LNCaP clone FGC (cell line): ENCODE measurements around the gene CPVL.

Experiments used
- DNase-seq: peaks from one replicate; pipeline ENCODE4 v3.0.0-alpha.2; 2011; ENCODE audit warnings: low read depth
- H3K4me3 ChIP-seq: 2 replicates; pipeline ENCODE4 v1.5.1; 2011; ENCODE audit warnings: mild to moderate bottlenecking, low read depth, low read length, control low read depth
- TF ChIP-seq, protein P1 (sequence below): IDR thresholded peaks from 2 replicates; pipeline ENCODE4 v1.5.1; 2012; ENCODE audit warnings: mild to moderate bottlenecking; ENCODE audit not compliant: control insufficient read depth, insufficient read depth; ENCODE audit errors: extremely low read depth

The CPVL gene

DNA sequence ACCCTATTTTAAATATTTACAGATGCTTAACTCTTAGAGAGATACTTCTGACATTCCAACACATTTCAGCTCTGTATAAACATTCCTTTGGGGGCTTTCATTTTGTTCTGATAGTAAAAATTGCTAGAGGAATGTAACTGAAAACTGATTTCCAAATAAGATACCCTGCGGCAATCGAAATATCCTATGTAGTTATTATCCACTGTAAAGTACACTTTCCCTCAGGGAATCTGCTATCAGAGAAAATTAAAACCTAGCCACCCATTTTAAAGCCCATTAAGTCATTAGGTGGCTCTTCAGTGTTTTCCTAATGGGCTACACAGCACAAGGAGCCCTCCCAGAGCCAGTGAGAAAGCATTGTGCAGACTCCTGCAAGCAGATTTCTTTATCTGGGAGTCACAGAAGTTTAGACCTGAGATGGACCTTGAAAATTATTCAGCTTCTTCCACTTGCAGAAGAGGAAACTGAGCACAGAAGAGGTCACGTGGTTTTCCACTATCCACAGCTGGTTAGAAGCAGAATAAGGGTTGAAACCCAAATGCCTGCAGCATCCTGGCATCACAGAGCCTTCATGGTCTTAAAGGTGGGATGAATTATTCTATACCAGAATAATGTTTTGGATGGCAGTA is 12.6 kb upstream of the CPVL start:
- no peak for DNase-seq
- TF ChIP-seq, protein P1, sequence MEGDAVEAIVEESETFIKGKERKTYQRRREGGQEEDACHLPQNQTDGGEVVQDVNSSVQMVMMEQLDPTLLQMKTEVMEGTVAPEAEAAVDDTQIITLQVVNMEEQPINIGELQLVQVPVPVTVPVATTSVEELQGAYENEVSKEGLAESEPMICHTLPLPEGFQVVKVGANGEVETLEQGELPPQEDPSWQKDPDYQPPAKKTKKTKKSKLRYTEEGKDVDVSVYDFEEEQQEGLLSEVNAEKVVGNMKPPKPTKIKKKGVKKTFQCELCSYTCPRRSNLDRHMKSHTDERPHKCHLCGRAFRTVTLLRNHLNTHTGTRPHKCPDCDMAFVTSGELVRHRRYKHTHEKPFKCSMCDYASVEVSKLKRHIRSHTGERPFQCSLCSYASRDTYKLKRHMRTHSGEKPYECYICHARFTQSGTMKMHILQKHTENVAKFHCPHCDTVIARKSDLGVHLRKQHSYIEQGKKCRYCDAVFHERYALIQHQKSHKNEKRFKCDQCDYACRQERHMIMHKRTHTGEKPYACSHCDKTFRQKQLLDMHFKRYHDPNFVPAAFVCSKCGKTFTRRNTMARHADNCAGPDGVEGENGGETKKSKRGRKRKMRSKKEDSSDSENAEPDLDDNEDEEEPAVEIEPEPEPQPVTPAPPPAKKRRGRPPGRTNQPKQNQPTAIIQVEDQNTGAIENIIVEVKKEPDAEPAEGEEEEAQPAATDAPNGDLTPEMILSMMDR = no peak
- no peak overlapping the region for H3K4me3 ChIP-seq

DNA sequence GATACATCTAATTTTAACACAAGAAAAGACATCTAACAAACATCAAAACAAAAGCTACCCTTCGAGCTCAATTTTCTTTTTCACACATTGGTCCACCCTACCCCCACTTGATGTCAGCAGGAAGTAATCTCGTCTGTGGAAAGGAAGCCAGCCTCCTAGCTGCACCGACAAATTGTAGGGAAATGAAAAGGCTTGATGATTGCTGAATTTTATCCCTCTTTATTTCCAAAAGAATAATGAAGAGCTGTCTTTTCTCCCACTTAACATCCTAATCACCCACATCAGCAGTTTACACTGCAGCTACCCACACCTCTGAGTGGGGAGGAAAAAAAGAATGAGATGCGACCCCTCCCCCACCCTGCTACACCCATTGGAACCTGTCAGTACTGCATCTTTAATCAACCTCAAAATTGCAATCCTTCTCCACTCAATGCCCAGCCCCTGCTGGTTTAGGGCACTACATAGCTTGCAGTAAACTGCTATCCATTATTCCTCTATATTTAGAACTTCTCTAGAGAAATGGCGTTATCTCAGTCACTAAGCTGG is 10.6 kb upstream of the CPVL start:
- DNase-seq = no peak
- no peak overlapping the region for H3K4me3 ChIP-seq
- TF ChIP-seq, protein P1 = no peak

DNA sequence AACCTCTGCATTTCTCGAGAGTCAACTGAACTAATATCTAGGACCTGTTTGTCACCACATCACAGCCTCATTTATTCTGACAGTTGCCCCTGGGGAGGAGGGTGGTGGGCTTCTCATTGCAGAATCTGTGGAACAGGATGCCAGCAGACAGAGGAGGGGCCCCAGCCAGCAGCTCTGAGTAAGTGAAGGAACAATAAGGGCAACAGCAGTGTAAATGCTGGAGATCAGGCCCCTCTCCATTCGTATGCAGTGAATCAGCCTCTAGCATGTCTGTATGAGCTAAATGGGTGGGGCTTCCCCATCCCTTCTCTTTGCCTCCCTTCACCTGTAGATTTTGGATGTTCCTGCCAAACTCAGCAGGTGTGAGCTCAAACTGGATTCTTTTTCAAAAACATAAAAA is 7.7 kb upstream of the CPVL start:
- TF ChIP-seq, protein P1 = no peak
- DNase-seq = no peak
- H3K4me3 ChIP-seq = no peak overlapping the region

DNA sequence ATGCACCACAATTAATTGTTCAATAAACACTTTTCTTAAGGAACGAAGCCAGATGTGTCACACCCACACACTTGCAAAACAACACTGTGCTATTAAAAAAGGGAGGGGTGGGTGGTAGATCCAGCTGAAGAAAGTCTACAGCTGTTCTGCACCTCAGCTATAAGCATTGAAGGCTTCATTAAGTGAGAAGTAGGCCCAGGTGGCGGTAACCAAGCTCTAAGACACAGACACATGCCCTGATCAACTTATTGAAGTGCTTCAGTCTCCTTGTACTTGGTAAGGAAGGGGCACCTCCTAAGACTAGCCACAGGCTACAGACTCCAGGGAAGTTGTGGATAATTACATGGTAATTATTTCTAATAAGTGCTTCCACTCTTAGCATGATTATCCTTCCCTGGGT is 4.5 kb upstream of the CPVL start:
- TF ChIP-seq, protein P1 = no peak
- H3K4me3 ChIP-seq = no peak overlapping the region
- no peak for DNase-seq

DNA sequence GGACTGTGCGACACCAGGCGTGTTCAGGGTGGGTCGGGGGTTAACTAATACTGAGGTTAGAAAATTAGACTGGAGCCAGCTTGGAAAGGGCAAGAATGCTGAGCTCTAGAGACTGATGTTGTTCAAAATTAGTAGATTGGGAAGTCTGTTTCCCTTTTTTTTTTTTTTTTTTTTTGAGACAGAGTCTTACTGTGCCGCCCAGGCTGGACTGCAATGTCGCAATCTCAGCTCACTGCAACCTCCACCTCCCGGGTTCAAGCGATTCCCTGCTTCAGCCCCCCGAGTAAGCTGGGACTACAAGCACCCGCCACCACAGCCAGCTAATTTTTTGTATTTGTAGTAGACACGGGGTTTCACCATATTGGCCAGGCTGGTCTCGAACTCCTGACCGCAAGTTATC is 2.7 kb upstream of the CPVL start:
- TF ChIP-seq, protein P1 = no peak
- no peak overlapping the region for H3K4me3 ChIP-seq
- no peak for DNase-seq

DNA sequence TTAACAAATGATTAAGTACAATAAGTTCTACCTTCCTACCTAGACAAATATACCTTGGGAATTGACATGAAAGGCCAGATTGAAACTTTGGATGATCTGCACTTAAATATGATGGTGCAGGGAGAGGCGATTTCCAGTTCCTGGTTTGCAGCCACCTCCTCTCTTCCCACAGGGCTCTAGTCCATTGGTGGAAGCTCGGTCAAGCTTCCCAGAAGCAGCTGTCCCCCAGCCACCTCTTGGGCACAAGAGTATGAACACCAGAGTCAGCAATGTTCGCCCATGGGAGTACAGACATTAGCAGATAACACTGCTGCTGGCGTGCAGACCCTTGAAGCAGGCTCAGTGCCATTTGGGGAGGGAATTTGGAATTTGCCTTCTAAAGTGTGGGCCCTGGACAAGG is 1.5 kb upstream of the CPVL start:
- TF ChIP-seq, protein P1 = no peak
- H3K4me3 ChIP-seq = no peak overlapping the region
- no peak for DNase-seq

DNA sequence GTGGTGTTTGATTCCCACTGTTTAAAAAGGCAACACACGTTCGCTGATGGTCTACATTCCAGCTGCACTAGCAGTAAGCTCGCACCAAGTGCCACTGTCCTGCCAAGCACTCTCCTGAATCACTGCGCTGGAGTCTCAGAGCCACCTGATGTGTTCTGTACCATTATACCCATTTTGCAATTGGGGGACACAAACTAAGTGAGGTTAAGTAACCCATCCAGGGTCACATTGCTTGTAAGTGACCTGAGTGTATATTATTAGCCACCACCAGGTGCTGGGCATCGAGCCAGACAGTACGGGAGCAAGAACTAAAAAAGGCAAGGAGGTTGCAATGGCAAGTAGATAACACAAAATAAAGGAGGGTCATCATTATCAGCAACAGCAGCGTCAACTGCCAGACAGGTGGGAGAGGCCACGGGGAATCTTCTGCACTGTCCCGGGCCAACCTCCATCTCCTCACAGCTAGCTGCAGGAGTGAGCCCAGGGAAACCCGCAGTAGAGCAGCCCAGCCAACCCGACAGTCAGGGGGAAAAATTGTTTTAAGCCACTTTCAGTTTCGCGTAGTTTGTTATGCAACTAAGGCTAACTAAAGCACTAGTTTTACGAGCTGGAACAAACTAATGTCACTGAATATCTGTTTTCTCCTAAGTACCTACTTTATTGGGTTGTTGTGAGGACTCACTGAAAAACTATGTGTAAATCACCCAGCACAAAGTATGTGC is 712 bp upstream of the CPVL start:
- TF ChIP-seq, protein P1 = no peak
- peak; percentile 11 for DNase-seq
- 0 out of 2 replicates have a peak overlapping the region, but pooled peaks have one; percentile 11 for H3K4me3 ChIP-seq
